AG10803 (cell line): ENCODE results near the gene ME3.
A peak's percentile ranks its signal among the peaks of the same experiment; 100 is the strongest.

ENCODE experiments used
- DNase-seq: peaks from one replicate; pipeline ENCODE4 v3.0.0; 2010; ENCODE audit warnings: low read depth
- H3K4me3 ChIP-seq: 2 replicates; pipeline ENCODE4 v1.5.1; 2011; ENCODE audit warnings: mild to moderate bottlenecking, low read length, control low read depth
- CTCF ChIP-seq: conservative IDR thresholded peaks from 2 replicates; pipeline ENCODE4 v1.5.1; 2011; ENCODE audit warnings: mild to moderate bottlenecking, low read length, control low read depth, inconsistent platforms

ME3 gene

DNA sequence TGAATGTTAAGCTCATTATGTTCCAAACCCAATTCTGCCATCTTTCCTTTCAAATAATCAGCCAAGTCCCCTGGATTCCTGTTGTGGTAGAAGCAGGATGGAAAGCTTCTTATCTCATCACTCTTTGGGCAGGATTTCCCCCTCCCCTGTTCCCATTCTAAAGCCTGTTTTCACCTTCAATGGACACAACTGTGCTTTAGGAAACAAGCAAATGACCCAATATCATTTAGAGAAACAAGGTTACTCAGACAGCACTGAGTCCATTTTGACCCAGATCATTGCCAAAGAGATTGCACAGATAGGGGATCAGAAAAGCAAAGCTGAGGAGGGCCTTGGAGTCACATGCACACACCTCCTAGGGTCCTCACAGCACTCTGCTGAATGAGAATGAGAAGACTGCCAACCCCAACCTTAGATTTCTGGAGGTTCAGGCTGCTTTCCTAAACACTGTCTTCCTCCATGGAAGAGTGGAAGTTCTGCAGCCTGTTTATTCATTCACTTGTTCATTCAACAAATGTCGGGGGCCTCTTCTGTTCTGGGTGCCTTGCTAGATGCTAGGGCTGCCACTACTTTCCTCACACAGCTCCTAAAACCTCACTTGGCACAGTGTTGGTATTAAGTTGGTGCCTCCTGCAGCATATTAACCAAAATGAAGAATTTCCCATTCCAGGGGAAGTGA lies 95.3 kb downstream of the ME3 start:
- no peak overlapping the region for H3K4me3 ChIP-seq
- no peak for DNase-seq
- no peak for TF ChIP-seq CTCF

GRCh38 chr11:86575927-86576326 lies 96.5 kb downstream of the ME3 start:
- no peak for DNase-seq
- no peak for TF ChIP-seq CTCF

GRCh38 chr11:86575208-86575855 lies 97.1 kb downstream of the ME3 start:
- no peak overlapping the region for H3K4me3 ChIP-seq
- TF ChIP-seq CTCF = no peak
- DNase-seq = no peak

More at GRCh38 chr11:86575927-86576326, 96.5 kb downstream of the ME3 start:
- H3K4me3 ChIP-seq = no peak overlapping the region

GRCh38 chr11:86574493-86575207 lies 97.8 kb downstream of the ME3 start:
- no peak for DNase-seq
- TF ChIP-seq CTCF = no peak
- H3K4me3 ChIP-seq = no peak overlapping the region

- TF ChIP-seq CTCF = peak; percentile 44
- no peak for DNase-seq
- no peak overlapping the region for H3K4me3 ChIP-seq
These were observed 101.0 kb downstream of the ME3 start for GRCh38 chr11:86571273-86571948.

DNA sequence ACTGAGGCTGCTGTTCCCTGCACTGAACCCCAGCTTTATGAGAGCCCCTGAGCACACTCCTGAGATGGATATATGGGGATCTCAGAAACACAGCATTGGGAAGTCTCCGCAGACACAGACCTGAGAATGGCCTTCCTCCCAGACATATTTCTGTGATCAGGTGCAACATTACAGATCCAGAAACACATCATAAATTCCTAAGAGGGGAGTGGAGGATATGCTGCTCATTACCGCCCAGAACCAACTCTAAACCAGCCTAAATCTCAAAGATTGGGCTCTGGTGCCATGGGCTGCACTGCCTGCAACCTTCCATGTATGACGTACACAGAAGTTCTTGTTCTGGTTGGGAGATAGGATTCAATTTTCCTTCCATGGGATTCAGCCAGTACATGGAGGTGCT lies 102.0 kb downstream of the ME3 start:
- no peak for TF ChIP-seq CTCF
- H3K4me3 ChIP-seq = no peak overlapping the region
- DNase-seq = no peak
